GM12878 (cell line): ENCODE measurements around the gene KLHL8. TPM values are rescaled to one million over a fixed set of nuclear protein-coding genes. Genes with fewer than 3 reads are reported as not detected.

ENCODE experiments used
- ASH2L ChIP-seq: fragments of 300-600, 200-600 bp; sonication (generic); IDR thresholded peaks from 2 replicates; pipeline ENCODE4 v1.6.1; 2017; ENCODE audit warnings: low read depth, mild to moderate bottlenecking, borderline replicate concordance
- ATF2 ChIP-seq: IDR thresholded peaks from 2 replicates; pipeline ENCODE4 v1.6.1; 2012; ENCODE audit warnings: low read length, inconsistent platforms
- ATF7 ChIP-seq: fragments of 450-650 bp; IDR thresholded peaks from 2 replicates; pipeline ENCODE4 v1.6.1; 2016; ENCODE audit warnings: low read depth, mild to moderate bottlenecking
- CHD2 ChIP-seq: IDR thresholded peaks from 2 replicates; pipeline ENCODE4 v1.6.1; 2011; ENCODE audit warnings: low read depth, low read length, improper control_type of control experiment, borderline replicate concordance
- EP300 ChIP-seq, 2 experiments: fragments of 150-350 bp in 1 of 2; IDR thresholded peaks; 2 replicates each; pipeline ENCODE4 v1.6.1; 2011 to 2012; ENCODE audit warnings: low read depth in 2 of 2, low read length in 2 of 2, borderline replicate concordance in 1 of 2, improper control_type of control experiment in 1 of 2, inconsistent platforms in 1 of 2; ENCODE audit not compliant: control insufficient read depth in 1 of 2
- ETV6 ChIP-seq, 2 experiments: fragments of 450-650 bp in 1 of 2; IDR thresholded peaks in 1 of 2; conservative IDR thresholded peaks in 1 of 2; 2 replicates each; pipeline ENCODE4 v1.6.1; 2014; ENCODE audit warnings: antibody characterized with exemption in 1 of 2, borderline replicate concordance in 1 of 2, low read depth in 1 of 2, mild to moderate bottlenecking in 1 of 2, moderate library complexity in 1 of 2
- EZH2 ChIP-seq: IDR thresholded peaks from 2 replicates; pipeline ENCODE4 v1.6.1; 2012; ENCODE audit warnings: low read depth, mild to moderate bottlenecking, control low read depth, inconsistent platforms, low read length, borderline replicate concordance; ENCODE audit not compliant: control insufficient read depth
- HDAC6 ChIP-seq: fragments of 200-600 bp; sonication (generic); IDR thresholded peaks from one replicate; pipeline ENCODE4 v1.8.0; 2017; ENCODE audit warnings: antibody characterized with exemption; ENCODE audit not compliant: unreplicated experiment
- IKZF1 ChIP-seq: fragments of 450-650 bp; conservative IDR thresholded peaks from 2 replicates; pipeline ENCODE4 v1.6.1; 2017; ENCODE audit warnings: antibody characterized with exemption, mild to moderate bottlenecking
- JUNB ChIP-seq: IDR thresholded peaks from 2 replicates; pipeline ENCODE4 v1.6.1; 2016; ENCODE audit warnings: antibody characterized with exemption, mild to moderate bottlenecking
- MAX ChIP-seq: IDR thresholded peaks from 2 replicates; pipeline ENCODE4 v1.6.1; 2012; ENCODE audit warnings: low read depth, low read length, improper control_type of control experiment
- POU2F2 ChIP-seq: IDR thresholded peaks from 3 replicates; pipeline ENCODE4 v1.6.1; 2011; ENCODE audit warnings: low read depth, mild to moderate bottlenecking, low read length, borderline replicate concordance
- PRDM15 ChIP-seq: fragments of 450-650 bp; formaldehyde crosslinking; IDR thresholded peaks from 2 replicates; pipeline ENCODE4 v1.4.0; 2020; ENCODE audit warnings: mild to moderate bottlenecking, moderate library complexity
- SMAD1 ChIP-seq: fragments of 450-650 bp; IDR thresholded peaks from 2 replicates; pipeline ENCODE4 v1.6.1; 2018; ENCODE audit warnings: mild to moderate bottlenecking, low read depth; ENCODE audit not compliant: partially characterized antibody
- SREBF1 ChIP-seq: IDR thresholded peaks from 2 replicates; pipeline ENCODE4 v1.6.1; 2012; ENCODE audit warnings: mild to moderate bottlenecking, low read length
- STAT1 ChIP-seq: fragments of 450-650 bp; conservative IDR thresholded peaks from 2 replicates; pipeline ENCODE4 v1.6.1; 2014; ENCODE audit warnings: antibody characterized with exemption, mild to moderate bottlenecking
- TAF1 ChIP-seq: IDR thresholded peaks from 2 replicates; pipeline ENCODE4 v1.6.1; 2011; ENCODE audit warnings: mild to moderate bottlenecking, low read depth, low read length, borderline replicate concordance
- TCF7 ChIP-seq: IDR thresholded peaks from 2 replicates; pipeline ENCODE4 v1.6.1; 2014; ENCODE audit warnings: antibody characterized with exemption, borderline replicate concordance
- USF2 ChIP-seq: IDR thresholded peaks from 2 replicates; pipeline ENCODE4 v1.6.1; 2011; ENCODE audit warnings: low read depth, low read length, improper control_type of control experiment, borderline replicate concordance
- ZNF217 ChIP-seq: fragments of 450-650 bp; IDR thresholded peaks from 2 replicates; pipeline ENCODE4 v1.6.1; 2017; ENCODE audit warnings: antibody characterized with exemption, mild to moderate bottlenecking
- ZNF24 ChIP-seq: fragments of 450-650 bp; IDR thresholded peaks from 2 replicates; pipeline ENCODE4 v1.6.1; 2017; ENCODE audit warnings: antibody characterized with exemption, mild to moderate bottlenecking
- polyA plus RNA-seq, 11 experiments: library from polyadenylated mRNA; depleted of rRNA in 4 of 11; unstranded in 6 of 11; stranded (reverse) in 5 of 11; fragments of >200 nt; fragmentation: Nextera tagmentation in 4 of 11; fragmentation: Illumina TruSeq in 1 of 11; extraction: Ambion mirVana in 4 of 11; extraction: Trizol in 1 of 11; gene quantifications; 1 replicate in 1 of 11; 2 replicates in 10 of 11; pipeline versions ENCODE4 v1.2.1 to v1.2.3, GENCODE V29; 2011 to 2016; ENCODE audit warnings: inconsistent platforms in 2 of 11, missing spikeins in 2 of 11, low read depth in 1 of 11
- total RNA-seq, 4 experiments: library from RNA; depleted of rRNA in 3 of 4; stranded (reverse); fragments of >200 nt in 3 of 4; fragmentation: Illumina TruSeq in 1 of 4; extraction: Trizol in 1 of 4; gene quantifications; 2 replicates each; pipeline versions ENCODE4 v1.2.1 to v1.2.3, GENCODE V29; 2013 to 2021
- TF ChIP-seq, protein P1 (sequence below): IDR thresholded peaks from 2 replicates; pipeline ENCODE4 v1.6.1; 2011; ENCODE audit warnings: mild to moderate bottlenecking, low read depth, low read length, moderate library complexity; ENCODE audit not compliant: insufficient replicate concordance

Gene KLHL8
- total and polyA plus RNA-seq, 10 of the 15 experiments (the other 5 are each of a cell fraction or from before 2014, with no cell fraction given): 4.5 to 13.1 (median 9.0) TPM

GRCh38 chr4:87220094-87220822 is at the start of gene KLHL8 (continued):
- TF ChIP-seq MAX (peak; percentile 57), PRDM15 (CRISPR knock-in tag) (no peak), SMAD1 (no peak), ATF7 (no peak), ZNF217 (no peak), SREBF1 (no peak), STAT1 (no peak), ZNF24 (no peak), HDAC6 (no peak), ETV6 (conservative IDR thresholded peaks at IDR 0.05 in 1 of 2, IDR thresholded peaks at IDR 0.05 in 1 of 2; ENCODE audit: borderline replicate concordance in 1 of 2, low read depth in 1 of 2) (no peak), IKZF1 (peak; percentile 72; the same call in 1 of the 2 replicates), TCF7 (no peak), CHD2 (peak; percentile 94), EP300 (IDR thresholded peaks at IDR 0.05; ENCODE audit: borderline replicate concordance in 1 of 2, control insufficient read depth in 1 of 2, low read depth in 2 of 2, low read length in 2 of 2) (no peak), USF2 (no peak), ASH2L (0 out of 2 replicates have a peak, but pooled peaks have one; percentile 48), POU2F2 (peak; percentile 72; the same call in 2 of the 3 replicates), ATF2 (no peak; the same call in 1 of the 2 replicates), EZH2 (no peak), TAF1 (peak; percentile 78; the same call in 1 of the 2 replicates), JUNB (no peak)
- TF ChIP-seq, protein P1, sequence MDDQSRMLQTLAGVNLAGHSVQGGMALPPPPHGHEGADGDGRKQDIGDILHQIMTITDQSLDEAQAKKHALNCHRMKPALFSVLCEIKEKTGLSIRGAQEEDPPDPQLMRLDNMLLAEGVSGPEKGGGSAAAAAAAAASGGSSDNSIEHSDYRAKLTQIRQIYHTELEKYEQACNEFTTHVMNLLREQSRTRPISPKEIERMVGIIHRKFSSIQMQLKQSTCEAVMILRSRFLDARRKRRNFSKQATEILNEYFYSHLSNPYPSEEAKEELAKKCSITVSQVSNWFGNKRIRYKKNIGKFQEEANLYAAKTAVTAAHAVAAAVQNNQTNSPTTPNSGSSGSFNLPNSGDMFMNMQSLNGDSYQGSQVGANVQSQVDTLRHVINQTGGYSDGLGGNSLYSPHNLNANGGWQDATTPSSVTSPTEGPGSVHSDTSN: no peak
